GM12801 (cell line): Measurements from ENCODE around the gene CIB4.

Experiments
- TF ChIP-seq, protein P1 (sequence below): IDR thresholded peaks from one replicate; pipeline ENCODE4 v1.5.1; 2011; ENCODE audit warnings: control low read depth; ENCODE audit not compliant: insufficient read length; ENCODE audit errors: extremely low read depth

Gene CIB4

DNA sequence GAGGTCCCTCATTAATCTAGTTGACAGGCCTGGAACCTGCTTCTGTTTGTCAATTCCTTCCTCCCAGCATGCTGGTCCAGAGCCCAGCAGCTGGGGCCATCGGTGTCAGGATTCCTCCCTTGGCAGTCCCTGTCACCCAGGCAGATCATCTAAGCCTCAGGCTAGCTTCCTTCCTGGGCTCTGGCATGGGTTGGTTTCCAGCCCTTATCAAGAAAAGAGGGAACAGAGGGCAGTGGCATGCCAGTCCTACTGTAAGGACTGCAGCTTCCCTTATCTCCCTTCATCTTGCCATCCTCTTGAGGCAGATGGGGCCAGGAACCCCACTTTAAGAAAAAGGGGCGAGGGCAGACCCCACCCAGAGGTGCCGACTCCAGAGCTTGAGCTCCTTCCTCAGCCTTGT, 40.5 kb upstream of the CIB4 start:
- TF ChIP-seq, protein P1, sequence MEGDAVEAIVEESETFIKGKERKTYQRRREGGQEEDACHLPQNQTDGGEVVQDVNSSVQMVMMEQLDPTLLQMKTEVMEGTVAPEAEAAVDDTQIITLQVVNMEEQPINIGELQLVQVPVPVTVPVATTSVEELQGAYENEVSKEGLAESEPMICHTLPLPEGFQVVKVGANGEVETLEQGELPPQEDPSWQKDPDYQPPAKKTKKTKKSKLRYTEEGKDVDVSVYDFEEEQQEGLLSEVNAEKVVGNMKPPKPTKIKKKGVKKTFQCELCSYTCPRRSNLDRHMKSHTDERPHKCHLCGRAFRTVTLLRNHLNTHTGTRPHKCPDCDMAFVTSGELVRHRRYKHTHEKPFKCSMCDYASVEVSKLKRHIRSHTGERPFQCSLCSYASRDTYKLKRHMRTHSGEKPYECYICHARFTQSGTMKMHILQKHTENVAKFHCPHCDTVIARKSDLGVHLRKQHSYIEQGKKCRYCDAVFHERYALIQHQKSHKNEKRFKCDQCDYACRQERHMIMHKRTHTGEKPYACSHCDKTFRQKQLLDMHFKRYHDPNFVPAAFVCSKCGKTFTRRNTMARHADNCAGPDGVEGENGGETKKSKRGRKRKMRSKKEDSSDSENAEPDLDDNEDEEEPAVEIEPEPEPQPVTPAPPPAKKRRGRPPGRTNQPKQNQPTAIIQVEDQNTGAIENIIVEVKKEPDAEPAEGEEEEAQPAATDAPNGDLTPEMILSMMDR = no peak

DNA sequence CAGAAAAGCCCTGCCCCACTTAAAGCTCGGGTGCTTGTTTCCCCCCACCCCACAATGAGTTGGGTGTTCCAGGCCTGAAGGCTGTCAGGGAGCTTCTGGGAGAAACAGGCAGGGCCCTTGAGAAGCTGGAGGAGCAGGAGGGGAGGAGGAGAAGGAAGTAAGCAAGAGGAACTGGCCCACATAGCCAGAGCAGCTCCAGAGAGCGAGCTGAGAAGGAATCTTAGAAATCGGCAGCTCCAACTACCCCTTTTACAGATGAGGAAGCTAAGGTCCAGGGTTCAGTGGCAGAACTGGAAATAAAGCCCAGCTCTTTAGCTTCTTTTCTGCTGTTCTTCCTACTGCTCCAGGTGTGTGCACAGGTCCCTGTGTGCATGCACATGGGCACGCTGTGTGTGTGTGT, 38.7 kb upstream of the CIB4 start:
- TF ChIP-seq, protein P1 = no peak

GRCh38 chr2:26678035-26678434, 36.9 kb upstream of the CIB4 start:
- TF ChIP-seq, protein P1 = no peak

GRCh38 chr2:26675651-26676255, 34.6 kb upstream of the CIB4 start:
- TF ChIP-seq, protein P1 = no peak

- TF ChIP-seq, protein P1 = no peak
Measured at GRCh38 chr2:26674771-26675170, 33.6 kb upstream of the CIB4 start.

DNA sequence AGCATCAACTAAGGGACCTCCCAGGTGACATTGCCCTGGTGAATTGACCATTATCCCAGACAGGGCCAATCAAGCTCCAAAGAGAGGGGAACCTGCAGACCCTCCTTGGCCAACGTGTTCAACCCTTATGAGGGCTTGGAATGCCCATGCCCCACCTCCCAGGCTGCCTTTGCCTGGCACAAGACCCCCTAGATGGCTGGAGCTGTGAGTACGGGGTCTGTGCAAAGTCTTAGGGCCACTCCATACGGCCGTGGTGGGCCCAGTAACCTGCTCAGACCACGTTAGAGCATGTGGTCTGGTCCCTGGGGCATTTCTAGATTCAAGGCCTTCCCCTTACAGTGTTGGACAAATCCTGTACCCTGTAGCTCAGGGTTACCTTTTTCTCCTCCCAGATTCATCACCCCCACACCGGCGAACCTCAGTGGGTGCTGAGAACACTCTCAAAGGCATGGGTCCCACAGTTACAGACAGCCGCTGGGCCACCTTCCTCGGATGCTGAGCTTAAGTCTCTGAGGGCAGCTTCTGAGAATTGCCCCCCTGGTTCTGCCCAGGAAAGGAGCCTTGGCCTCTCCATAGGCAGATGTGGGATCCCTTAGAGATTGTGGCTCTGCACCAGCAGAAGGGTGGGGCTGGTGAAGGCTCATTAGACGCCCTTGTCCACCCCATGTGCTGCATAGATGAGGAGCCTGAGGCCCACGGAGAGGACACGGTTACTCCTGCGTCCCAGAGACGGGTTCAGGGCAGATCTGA, 33.0 kb upstream of the CIB4 start:
- TF ChIP-seq, protein P1 = no peak

DNA sequence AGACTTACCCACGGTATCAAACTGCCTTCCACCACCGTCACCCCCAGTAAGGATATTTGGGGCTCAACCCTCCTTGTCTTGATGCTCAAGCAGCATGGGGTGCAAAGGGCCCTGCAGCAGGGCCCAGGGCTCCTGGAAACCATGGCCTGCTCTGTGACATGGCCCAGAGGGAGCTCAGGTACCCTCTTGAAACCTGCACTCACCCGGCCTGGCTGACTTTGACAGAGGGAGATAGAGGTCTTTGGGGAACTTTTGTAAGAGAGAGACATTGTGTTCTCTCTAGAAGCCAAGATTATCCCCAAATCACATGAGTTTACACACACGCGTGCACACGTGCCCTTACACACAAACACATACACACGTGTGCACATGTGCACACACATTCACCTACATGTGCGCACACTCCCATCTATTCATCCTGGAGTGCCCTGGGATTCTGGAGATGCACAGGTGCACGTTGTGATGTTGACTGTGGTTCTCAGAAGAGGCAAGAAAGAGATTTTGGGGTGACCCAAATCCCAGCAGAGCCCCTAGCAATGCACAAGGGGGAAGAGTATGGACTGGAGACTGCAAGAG, 31.7 kb upstream of the CIB4 start:
- TF ChIP-seq, protein P1 = no peak
